ENCODE results near the gene STIP1.

- TF ChIP-seq CTCF (IDR thresholded peaks at IDR 0.05), result no peak
- no peak for TF ChIP-seq EZH2 (IDR thresholded peaks at IDR 0.05; ENCODE audit: borderline replicate concordance, insufficient read depth, low read depth, low read length, poor library complexity, severe bottlenecking)
Observed at GRCh38 chr11:64224891-64225607, 39.1 kb downstream of the STIP1 start.
